CD4-positive, alpha-beta T cell (primary cell): ENCODE data around the gene CCDC187. TPM values are rescaled to one million over a fixed set of nuclear protein-coding genes. Genes with fewer than 3 reads are reported as not detected.

ENCODE experiments used
- ATAC-seq: fragments of 200-7000 bp; cut with Tn5 transposase; one replicate; pipeline ENCODE4 v1.10.0; 2022; ENCODE audit warnings: mild to moderate bottlenecking; ENCODE audit not compliant: poor library complexity
- CTCF ChIA-PET: fragments of 350-600 bp; sonication (Branson Sonifier 250); formaldehyde crosslinking; loops from one replicate; lab custom pipeline; 2021; ENCODE audit warnings: antibody characterized with exemption, inconsistent platforms; lab: Charles Lee
- POLR2A ChIA-PET: fragments of 350-600 bp; sonication (Branson Sonifier 250); formaldehyde crosslinking; loops from one replicate; lab custom pipeline; 2021; ENCODE audit warnings: antibody characterized with exemption, inconsistent platforms; lab: Charles Lee
- DNase-seq, 14 experiments: peaks; one replicate each; pipeline ENCODE4 v3.0.0-alpha.2; 2013 to 2020; ENCODE audit warnings: mixed read lengths in 2 of 14
- H3K27ac ChIP-seq, 2 donors: one replicate each; pipeline versions ENCODE4 v1.5.1 to v1.7.0; 2013; ENCODE audit warnings: low read length in 2 of 2, low read depth in 1 of 2, mild to moderate bottlenecking in 1 of 2
- H3K27me3 ChIP-seq, 2 experiments: 1 replicate in 1 of 2; 2 replicates in 1 of 2; pipeline versions ENCODE4 v1.6.1 to v1.7.0; 2013; ENCODE audit warnings: low read length in 2 of 2, control low read depth in 1 of 2, mild to moderate bottlenecking in 1 of 2, moderate library complexity in 1 of 2; ENCODE audit not compliant: insufficient read depth in 2 of 2, control insufficient read depth in 1 of 2
- H3K36me3 ChIP-seq: one replicate; pipeline ENCODE4 v1.6.1; 2013; ENCODE audit warnings: low read length, control low read depth; ENCODE audit not compliant: insufficient read depth
- H3K4me1 ChIP-seq: one replicate; pipeline ENCODE4 v1.6.1; 2013; ENCODE audit warnings: low read length, control low read depth; ENCODE audit not compliant: insufficient read depth
- H3K4me3 ChIP-seq: one replicate; pipeline ENCODE4 v1.5.1; 2013; ENCODE audit warnings: mild to moderate bottlenecking, low read length, moderate library complexity
- H3K9me3 ChIP-seq, 2 experiments: 1 replicate in 1 of 2; 2 replicates in 1 of 2; pipeline versions ENCODE4 v1.6.1 to v1.7.0; 2013; ENCODE audit warnings: low read length in 2 of 2, mild to moderate bottlenecking in 2 of 2, control low read depth in 1 of 2, moderate library complexity in 1 of 2; ENCODE audit not compliant: control insufficient read depth in 1 of 2, insufficient read depth in 1 of 2
- H3K27ac Mint-ChIP-seq: one replicate; pipeline ENCODE4 v1.8.0; 2020; ENCODE audit warnings: mixed read lengths
- H3K27me3 Mint-ChIP-seq: one replicate; pipeline ENCODE4 v1.8.0; 2021; ENCODE audit warnings: mixed read lengths
- H3K36me3 Mint-ChIP-seq: one replicate; pipeline ENCODE4 v1.8.0; 2021; ENCODE audit warnings: low read depth, mixed read lengths
- H3K4me1 Mint-ChIP-seq: one replicate; pipeline ENCODE4 v1.8.0; 2021; ENCODE audit warnings: low read depth, mixed read lengths
- H3K4me3 Mint-ChIP-seq: one replicate; pipeline ENCODE4 v1.8.0; 2020; ENCODE audit warnings: mild to moderate bottlenecking, mixed read lengths
- H3K9me3 Mint-ChIP-seq: one replicate; pipeline ENCODE4 v1.8.0; 2020; ENCODE audit warnings: mixed read lengths
- CTCF ChIP-seq: fragments of 200-600 bp; IDR thresholded peaks from one replicate; pipeline ENCODE4 v1.8.0; 2022; ENCODE audit warnings: antibody characterized with exemption, mild to moderate bottlenecking
- intact Hi-C, 2 experiments: fragments of 100-400 bp; cut with DNase I in 1 of 2; cut with micrococcal nuclease in 1 of 2; formaldehyde crosslinking; loops; one replicate each; pipeline versions ENCODE4 v1.15.1 to v1.9.0; 2023 to 2025; cut with DNase I, micrococcal nuclease
- total RNA-seq, 174 experiments: library from RNA in 2 of 174; stranded (reverse) in 2 of 174; gene quantifications; one replicate each; pipeline ENCODE4 v1.2.3 and lab custom pipeline; 2021 to 2026

Gene CCDC187
- total RNA-seq, 2 experiments from 2014 or later: not detected

GRCh38 chr9:136213733-136214132 is 90.2 kb downstream of the CCDC187 start:
- no peak overlapping the region for H3K27ac ChIP-seq
- Mint-ChIP-seq H3K27ac (no peak overlapping the region), H3K4me3 (no peak overlapping the region), H3K9me3 (no peaks in the 10 kb centered on the region), H3K27me3 (no peaks in the 10 kb centered on the region), H3K4me1 (no peaks in the 10 kb centered on the region), H3K36me3 (peaks cover 77% of the 10 kb centered on the region)
- POLR2A ChIA-PET: no interaction called here
- H3K27me3 ChIP-seq: no peaks in the 10 kb centered on the region
- DNase-seq (no peak), ATAC-seq (no peak)
- no peaks in the 10 kb centered on the region for H3K4me1 ChIP-seq
- peaks cover 0 to 15% of the 10 kb centered on the region in 2 experiments for H3K9me3 ChIP-seq
- no peak overlapping the region for H3K4me3 ChIP-seq
- peaks cover 73% of the 10 kb centered on the region for H3K36me3 ChIP-seq
- TF ChIP-seq CTCF: no peak
- CTCF ChIA-PET: no interaction called here
- intact Hi-C loops: no loop called here

- H3K27ac Mint-ChIP-seq: no peak overlapping the region
- Histone ChIP-seq H3K4me3 (no peak overlapping the region), H3K36me3 (peaks cover 67% of the 10 kb centered on the region), H3K27ac (no peak overlapping the region), H3K27me3 (no peaks in the 10 kb centered on the region), H3K9me3 (peaks cover 0 to 15% of the 10 kb centered on the region in 2 experiments), H3K4me1 (no peaks in the 10 kb centered on the region)
- no peak for ATAC-seq
- TF ChIP-seq CTCF: no peak
- no peaks in the 10 kb centered on the region for H3K27me3 Mint-ChIP-seq
- ChIA-PET CTCF (no interaction called here), POLR2A (no interaction called here)
- no peak for DNase-seq
- peaks cover 74% of the 10 kb centered on the region for H3K36me3 Mint-ChIP-seq
- H3K4me3 Mint-ChIP-seq: no peak overlapping the region
- H3K4me1 Mint-ChIP-seq: no peaks in the 10 kb centered on the region
- H3K9me3 Mint-ChIP-seq: no peaks in the 10 kb centered on the region
- intact Hi-C loops: no loop called here
These were observed 91.4 kb downstream of the CCDC187 start for GRCh38 chr9:136212345-136212950.

GRCh38 chr9:136211441-136212344 is 92.2 kb downstream of the CCDC187 start:
- no peaks in the 10 kb centered on the region for H3K27me3 ChIP-seq
- CTCF ChIA-PET: no interaction called here
- H3K36me3 ChIP-seq: peaks cover 65% of the 10 kb centered on the region
- Mint-ChIP-seq H3K27ac (no peak overlapping the region), H3K4me1 (no peaks in the 10 kb centered on the region), H3K9me3 (no peaks in the 10 kb centered on the region), H3K27me3 (no peaks in the 10 kb centered on the region), H3K36me3 (peaks cover 75% of the 10 kb centered on the region), H3K4me3 (no peak overlapping the region)
- no peaks in the 10 kb centered on the region for H3K4me1 ChIP-seq
- TF ChIP-seq CTCF: no peak
- H3K4me3 ChIP-seq: no peak overlapping the region
- ATAC-seq (no peak), DNase-seq (no peak)
- POLR2A ChIA-PET: no interaction called here
- H3K9me3 ChIP-seq: peaks cover 0 to 15% of the 10 kb centered on the region in 2 experiments
- intact Hi-C loops: no loop called here
- no peak overlapping the region for H3K27ac ChIP-seq
